ENCODE measurements around the gene PDAP1. TPM values are rescaled to one million over a fixed set of nuclear protein-coding genes. Genes with fewer than 3 reads are reported as not detected.

Gene PDAP1
- total and polyA plus RNA-seq, 2 of the 13 experiments (the other 11 are each of a cell fraction or from before 2014, with no cell fraction given) = 13.0 to 100 TPM

- peak; percentile 85 for TF ChIP-seq ZNF407 (CRISPR knock-in tag; IDR thresholded peaks at IDR 0.05; ENCODE audit: not compliant biosample characterization)
- no peak for TF ChIP-seq ZNF432 (CRISPR knock-in tag; IDR thresholded peaks at IDR 0.05; ENCODE audit: borderline replicate concordance)
- TF ChIP-seq HNF1A (IDR thresholded peaks at IDR 0.05; ENCODE audit: low read depth) = peak; percentile 13; the same call in 1 of the 2 replicates
- peak; percentile 60; the same call in 1 of the 2 replicates for TF ChIP-seq HNF1A (CRISPR knock-in tag; IDR thresholded peaks at IDR 0.05; ENCODE audit: borderline replicate concordance)
- TF ChIP-seq ZNF350 (CRISPR knock-in tag; IDR thresholded peaks at IDR 0.05; ENCODE audit: borderline replicate concordance, low read depth) = peak; percentile 52
- peak; percentile 94 for TF ChIP-seq THAP11 (CRISPR knock-in tag; IDR thresholded peaks at IDR 0.05)
- no peak for TF ChIP-seq FOXJ3 (CRISPR knock-in tag; IDR thresholded peaks at IDR 0.05; ENCODE audit: borderline replicate concordance)
- TF ChIP-seq ZNF75D (CRISPR knock-in tag; IDR thresholded peaks at IDR 0.05; ENCODE audit: borderline replicate concordance) = no peak
- peak; percentile 72; the same call in 1 of the 2 replicates for TF ChIP-seq ZNF564 (CRISPR knock-in tag; IDR thresholded peaks at IDR 0.05)
- 0 out of 2 replicates have a peak, but pooled peaks have one; percentile 15 for TF ChIP-seq ZNF205 (CRISPR knock-in tag; IDR thresholded peaks at IDR 0.05)
- no peak for TF ChIP-seq KLF12 (CRISPR knock-in tag; IDR thresholded peaks at IDR 0.05; ENCODE audit: borderline replicate concordance)
- no peak for TF ChIP-seq CREB3 (CRISPR knock-in tag; IDR thresholded peaks at IDR 0.05)
- TF ChIP-seq ZFP90 (CRISPR knock-in tag; IDR thresholded peaks at IDR 0.05; ENCODE audit: borderline replicate concordance) = no peak; the same call in 1 of the 2 replicates
These were observed 30.4 kb upstream of the PDAP1 start, which contains the start of the genes CPSF4 and PTCD1 (continued) for GRCh38 chr7:99438573-99439480.
